ENCODE data around the gene FOXD4L6. TPM values are rescaled to one million over a fixed set of nuclear protein-coding genes. Genes with fewer than 3 reads are reported as not detected.
"Not testable (repeated sequence)": the region's sequence is repeated elsewhere in the genome, so short reads cannot be mapped to it uniquely, and the experiment has no call there.

The FOXD4L6 gene
- total RNA-seq, 1 donor, result under 0.01 TPM

GRCh38 chr9:41123812-41124211, 4.7 kb downstream of the FOXD4L6 start:
- H3K36me3 ChIP-seq (ENCODE audit: insufficient read depth, low read length); DNase-seq (ENCODE audit: insufficient read length, low spot score, missing footprints); H4K20me1 ChIP-seq (ENCODE audit: insufficient read depth, low read length); H3K4me2 ChIP-seq (ENCODE audit: insufficient read depth, low read length); H3K79me2 ChIP-seq (ENCODE audit: insufficient read depth, low read length); H3K4me1 ChIP-seq (ENCODE audit: insufficient read depth, low read length); H3K9me3 ChIP-seq (ENCODE audit: low read depth, low read length); H3K27me3 ChIP-seq (ENCODE audit: insufficient read depth, low read length); H3K4me3 ChIP-seq (ENCODE audit: insufficient read depth, low read length); H2AFZ ChIP-seq (ENCODE audit: low read length); H3K27ac ChIP-seq (ENCODE audit: low read depth, low read length): not testable (repeated sequence)

DNA sequence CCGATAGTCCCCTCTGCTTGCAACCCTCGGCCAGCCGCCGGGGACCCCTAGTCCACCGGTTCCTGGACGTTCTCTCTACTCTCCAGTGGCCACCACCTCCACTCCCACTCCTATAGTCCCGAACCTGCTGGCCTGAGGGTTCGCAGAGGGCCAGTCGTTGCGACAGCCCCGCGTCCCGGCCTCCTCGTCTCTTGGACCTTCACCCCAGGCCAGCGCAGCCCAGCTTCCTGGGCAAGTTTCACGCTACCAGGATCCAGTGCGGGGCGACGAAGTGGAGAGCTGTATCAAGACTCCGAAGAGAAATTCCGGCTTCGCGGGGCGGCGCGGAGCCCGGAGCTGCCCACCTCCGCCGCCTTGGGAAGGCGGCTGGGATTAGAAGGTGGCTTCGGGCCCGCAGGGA, 5.1 kb downstream of the FOXD4L6 start:
- H3K27ac ChIP-seq (ENCODE audit: low read depth, low read length); H4K20me1 ChIP-seq (ENCODE audit: insufficient read depth, low read length); H3K36me3 ChIP-seq (ENCODE audit: insufficient read depth, low read length); H3K9me3 ChIP-seq (ENCODE audit: low read depth, low read length); H2AFZ ChIP-seq (ENCODE audit: low read length); H3K27me3 ChIP-seq (ENCODE audit: insufficient read depth, low read length); H3K79me2 ChIP-seq (ENCODE audit: insufficient read depth, low read length); H3K4me1 ChIP-seq (ENCODE audit: insufficient read depth, low read length); H3K4me2 ChIP-seq (ENCODE audit: insufficient read depth, low read length); H3K4me3 ChIP-seq (ENCODE audit: insufficient read depth, low read length); DNase-seq (ENCODE audit: insufficient read length, low spot score, missing footprints): not testable (repeated sequence)

DNA sequence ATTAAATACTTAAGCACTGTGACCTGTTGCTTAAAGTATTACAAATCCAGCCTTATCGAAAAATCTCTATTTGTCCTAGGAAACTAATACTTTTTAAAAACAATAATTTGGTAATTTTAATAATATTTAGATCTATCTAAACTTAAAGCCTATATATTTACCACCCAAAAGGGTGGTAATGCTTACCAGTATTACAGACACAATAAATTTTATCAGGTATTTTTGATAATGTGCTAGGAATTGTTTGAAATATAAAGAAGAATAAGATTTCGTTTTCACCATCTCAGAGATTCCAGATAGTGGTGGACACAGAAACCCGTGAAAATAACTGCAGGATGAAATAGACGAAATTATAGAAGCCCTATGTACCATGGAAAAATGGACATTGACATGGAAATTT, 7.8 kb downstream of the FOXD4L6 start:
- not testable (repeated sequence) for H2AFZ ChIP-seq (ENCODE audit: low read length); H3K9me3 ChIP-seq (ENCODE audit: low read depth, low read length); DNase-seq (ENCODE audit: insufficient read length, low spot score, missing footprints); H3K4me1 ChIP-seq (ENCODE audit: insufficient read depth, low read length); H3K27ac ChIP-seq (ENCODE audit: low read depth, low read length); H3K4me2 ChIP-seq (ENCODE audit: insufficient read depth, low read length); H3K36me3 ChIP-seq (ENCODE audit: insufficient read depth, low read length); H4K20me1 ChIP-seq (ENCODE audit: insufficient read depth, low read length); H3K79me2 ChIP-seq (ENCODE audit: insufficient read depth, low read length); H3K4me3 ChIP-seq (ENCODE audit: insufficient read depth, low read length); H3K27me3 ChIP-seq (ENCODE audit: insufficient read depth, low read length)

- not testable (repeated sequence) for H3K79me2 ChIP-seq (ENCODE audit: insufficient read depth, low read length); H3K27me3 ChIP-seq (ENCODE audit: insufficient read depth, low read length); H4K20me1 ChIP-seq (ENCODE audit: insufficient read depth, low read length); H3K4me3 ChIP-seq (ENCODE audit: insufficient read depth, low read length); H2AFZ ChIP-seq (ENCODE audit: low read length); H3K27ac ChIP-seq (ENCODE audit: low read depth, low read length); H3K9me3 ChIP-seq (ENCODE audit: low read depth, low read length); H3K4me2 ChIP-seq (ENCODE audit: insufficient read depth, low read length); DNase-seq (ENCODE audit: insufficient read length, low spot score, missing footprints); H3K4me1 ChIP-seq (ENCODE audit: insufficient read depth, low read length); H3K36me3 ChIP-seq (ENCODE audit: insufficient read depth, low read length)
Observed at GRCh38 chr9:41119719-41120118, 8.8 kb downstream of the FOXD4L6 start.

- not testable (repeated sequence) for DNase-seq (ENCODE audit: insufficient read length, low spot score, missing footprints); H3K4me2 ChIP-seq (ENCODE audit: insufficient read depth, low read length); H3K4me1 ChIP-seq (ENCODE audit: insufficient read depth, low read length); H2AFZ ChIP-seq (ENCODE audit: low read length); H3K79me2 ChIP-seq (ENCODE audit: insufficient read depth, low read length); H3K27me3 ChIP-seq (ENCODE audit: insufficient read depth, low read length); H4K20me1 ChIP-seq (ENCODE audit: insufficient read depth, low read length); H3K27ac ChIP-seq (ENCODE audit: low read depth, low read length); H3K4me3 ChIP-seq (ENCODE audit: insufficient read depth, low read length); H3K36me3 ChIP-seq (ENCODE audit: insufficient read depth, low read length); H3K9me3 ChIP-seq (ENCODE audit: low read depth, low read length)
Observed at GRCh38 chr9:41119311-41119710, 9.2 kb downstream of the FOXD4L6 start.

GRCh38 chr9:41113348-41113747, 15.1 kb downstream of the FOXD4L6 start:
- H3K4me3 ChIP-seq (ENCODE audit: insufficient read depth, low read length); H3K27me3 ChIP-seq (ENCODE audit: insufficient read depth, low read length); H3K9me3 ChIP-seq (ENCODE audit: low read depth, low read length); H3K79me2 ChIP-seq (ENCODE audit: insufficient read depth, low read length); H2AFZ ChIP-seq (ENCODE audit: low read length); H4K20me1 ChIP-seq (ENCODE audit: insufficient read depth, low read length); H3K4me1 ChIP-seq (ENCODE audit: insufficient read depth, low read length); H3K36me3 ChIP-seq (ENCODE audit: insufficient read depth, low read length); H3K4me2 ChIP-seq (ENCODE audit: insufficient read depth, low read length); DNase-seq (ENCODE audit: insufficient read length, low spot score, missing footprints); H3K27ac ChIP-seq (ENCODE audit: low read depth, low read length): not testable (repeated sequence)

DNA sequence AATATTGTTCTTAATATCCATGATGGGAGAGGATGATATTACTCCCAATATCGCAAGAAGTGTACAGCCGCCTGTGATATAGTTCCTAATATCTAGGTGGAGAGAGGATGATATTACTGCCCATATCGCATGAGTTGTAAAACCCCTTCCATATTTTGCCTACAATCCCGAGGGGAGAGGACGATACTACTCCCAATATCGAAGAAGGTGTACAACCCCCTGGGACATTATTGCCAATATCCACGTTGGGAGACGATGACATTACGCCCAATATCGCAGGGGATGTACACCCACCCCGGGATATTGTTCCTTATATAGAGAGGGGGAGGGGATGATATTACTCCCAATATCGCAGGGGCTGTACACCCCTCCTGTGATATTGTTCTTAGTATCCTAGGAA, 17.1 kb downstream of the FOXD4L6 start:
- H3K36me3 ChIP-seq (ENCODE audit: insufficient read depth, low read length); DNase-seq (ENCODE audit: insufficient read length, low spot score, missing footprints); H4K20me1 ChIP-seq (ENCODE audit: insufficient read depth, low read length); H3K27me3 ChIP-seq (ENCODE audit: insufficient read depth, low read length); H2AFZ ChIP-seq (ENCODE audit: low read length); H3K4me1 ChIP-seq (ENCODE audit: insufficient read depth, low read length); H3K4me3 ChIP-seq (ENCODE audit: insufficient read depth, low read length); H3K79me2 ChIP-seq (ENCODE audit: insufficient read depth, low read length); H3K9me3 ChIP-seq (ENCODE audit: low read depth, low read length); H3K4me2 ChIP-seq (ENCODE audit: insufficient read depth, low read length); H3K27ac ChIP-seq (ENCODE audit: low read depth, low read length): not testable (repeated sequence)

DNA sequence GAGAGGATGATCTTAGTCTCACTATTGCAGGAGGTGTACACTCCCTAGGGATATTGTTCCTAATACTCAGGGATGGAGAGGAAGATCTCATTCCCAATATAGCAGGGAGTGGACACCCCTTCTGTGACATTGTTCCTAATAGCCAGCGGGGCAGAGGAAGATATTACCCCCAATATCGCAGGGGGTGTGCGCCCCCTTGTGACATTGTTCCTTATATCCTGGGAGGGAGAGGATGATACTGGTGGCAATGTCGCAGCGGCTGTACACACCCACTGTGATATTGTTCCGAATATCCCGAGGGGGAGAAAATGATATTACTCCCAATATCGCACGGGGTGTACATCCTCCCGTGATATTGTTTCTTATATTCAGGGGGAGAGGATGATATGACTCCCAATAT, 17.6 kb downstream of the FOXD4L6 start:
- not testable (repeated sequence) for H3K4me1 ChIP-seq (ENCODE audit: insufficient read depth, low read length); H3K4me3 ChIP-seq (ENCODE audit: insufficient read depth, low read length); H3K4me2 ChIP-seq (ENCODE audit: insufficient read depth, low read length); DNase-seq (ENCODE audit: insufficient read length, low spot score, missing footprints); H3K27me3 ChIP-seq (ENCODE audit: insufficient read depth, low read length); H3K36me3 ChIP-seq (ENCODE audit: insufficient read depth, low read length); H2AFZ ChIP-seq (ENCODE audit: low read length); H4K20me1 ChIP-seq (ENCODE audit: insufficient read depth, low read length); H3K27ac ChIP-seq (ENCODE audit: low read depth, low read length); H3K9me3 ChIP-seq (ENCODE audit: low read depth, low read length); H3K79me2 ChIP-seq (ENCODE audit: insufficient read depth, low read length)

DNA sequence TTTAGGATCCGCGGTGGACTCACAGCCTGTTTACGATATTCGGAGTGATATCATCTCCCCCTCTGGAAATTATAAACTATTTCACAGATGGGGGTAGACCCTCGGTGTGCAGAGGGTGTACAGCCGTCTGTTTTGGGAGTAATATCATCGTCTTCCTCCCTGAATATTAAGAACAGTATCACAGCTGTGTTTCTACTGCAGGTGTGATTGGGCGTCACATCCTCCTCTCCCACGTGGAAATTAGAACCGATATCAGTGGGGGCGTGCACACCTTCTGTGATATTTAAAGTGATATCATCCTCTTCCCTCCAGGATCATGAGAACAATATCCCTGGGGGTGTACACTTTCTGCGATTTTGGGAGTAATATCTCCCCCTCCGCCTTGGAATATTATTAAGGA, 19.2 kb downstream of the FOXD4L6 start:
- H4K20me1 ChIP-seq (ENCODE audit: insufficient read depth, low read length); H3K27ac ChIP-seq (ENCODE audit: low read depth, low read length); H3K4me1 ChIP-seq (ENCODE audit: insufficient read depth, low read length); H3K79me2 ChIP-seq (ENCODE audit: insufficient read depth, low read length); H3K4me3 ChIP-seq (ENCODE audit: insufficient read depth, low read length); H3K9me3 ChIP-seq (ENCODE audit: low read depth, low read length); H2AFZ ChIP-seq (ENCODE audit: low read length); H3K27me3 ChIP-seq (ENCODE audit: insufficient read depth, low read length); H3K36me3 ChIP-seq (ENCODE audit: insufficient read depth, low read length); H3K4me2 ChIP-seq (ENCODE audit: insufficient read depth, low read length); DNase-seq (ENCODE audit: insufficient read length, low spot score, missing footprints): not testable (repeated sequence)
